DOHH2 (cell line): ENCODE data around the gene NELFCD.

Experiments
- EZH2phosphoT487 ChIP-seq: fragments of 200-600 bp; sonication (generic); IDR thresholded peaks from 2 replicates; pipeline ENCODE4 v1.6.1; 2017; ENCODE audit warnings: borderline replicate concordance, mild to moderate bottlenecking, antibody characterized with exemption, low read length, moderate library complexity, mixed read lengths
- TF ChIP-seq, protein P1 (sequence below): fragments of 200-600 bp; sonication (generic); IDR thresholded peaks from one replicate; pipeline ENCODE4 v1.5.1; 2014; ENCODE audit warnings: antibody characterized with exemption, mild to moderate bottlenecking, low read depth, low read length; ENCODE audit not compliant: poor library complexity, severe bottlenecking

DNA sequence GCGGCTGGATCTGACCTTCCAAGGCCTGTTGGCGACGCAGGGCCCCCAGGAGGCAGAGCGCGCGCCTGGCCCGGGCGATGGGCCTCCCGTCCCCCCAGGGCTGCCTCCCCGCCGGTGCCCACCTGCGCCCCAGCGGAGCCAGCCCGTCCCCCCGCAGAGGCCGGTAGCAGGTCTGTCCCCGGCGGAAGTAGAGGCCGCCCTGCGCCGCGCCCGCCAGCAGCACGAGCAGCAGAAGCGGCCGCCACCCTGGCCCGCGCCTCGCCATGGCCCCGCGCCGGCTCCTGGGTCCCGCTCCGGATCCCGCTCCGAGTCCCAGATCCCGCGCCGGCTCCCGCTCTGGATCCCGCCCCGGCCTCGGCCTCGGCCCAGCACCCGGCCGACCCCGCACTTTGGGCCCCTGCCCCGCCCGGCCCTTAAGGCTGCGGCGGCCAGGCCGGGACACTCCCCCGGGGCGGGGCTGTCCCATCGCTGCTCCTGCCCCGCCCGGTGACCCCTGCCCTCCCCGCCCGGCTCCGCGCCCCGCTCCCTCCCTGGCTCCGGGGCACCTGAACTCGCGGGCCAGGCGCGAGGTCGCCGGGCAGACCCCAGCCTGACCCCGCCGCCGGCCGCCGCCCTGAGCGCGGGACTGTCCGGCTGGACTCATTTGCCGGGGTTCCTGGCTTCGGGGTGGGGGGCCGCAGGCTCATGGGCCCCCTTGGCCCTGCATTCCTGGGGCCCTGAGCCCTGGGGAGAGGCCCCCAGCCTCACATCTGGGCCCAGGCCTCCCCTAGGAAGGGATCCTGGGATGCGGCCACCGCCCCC is 26.0 kb downstream of the NELFCD start, which contains the start of gene CTSZ:
- TF ChIP-seq, protein P1, sequence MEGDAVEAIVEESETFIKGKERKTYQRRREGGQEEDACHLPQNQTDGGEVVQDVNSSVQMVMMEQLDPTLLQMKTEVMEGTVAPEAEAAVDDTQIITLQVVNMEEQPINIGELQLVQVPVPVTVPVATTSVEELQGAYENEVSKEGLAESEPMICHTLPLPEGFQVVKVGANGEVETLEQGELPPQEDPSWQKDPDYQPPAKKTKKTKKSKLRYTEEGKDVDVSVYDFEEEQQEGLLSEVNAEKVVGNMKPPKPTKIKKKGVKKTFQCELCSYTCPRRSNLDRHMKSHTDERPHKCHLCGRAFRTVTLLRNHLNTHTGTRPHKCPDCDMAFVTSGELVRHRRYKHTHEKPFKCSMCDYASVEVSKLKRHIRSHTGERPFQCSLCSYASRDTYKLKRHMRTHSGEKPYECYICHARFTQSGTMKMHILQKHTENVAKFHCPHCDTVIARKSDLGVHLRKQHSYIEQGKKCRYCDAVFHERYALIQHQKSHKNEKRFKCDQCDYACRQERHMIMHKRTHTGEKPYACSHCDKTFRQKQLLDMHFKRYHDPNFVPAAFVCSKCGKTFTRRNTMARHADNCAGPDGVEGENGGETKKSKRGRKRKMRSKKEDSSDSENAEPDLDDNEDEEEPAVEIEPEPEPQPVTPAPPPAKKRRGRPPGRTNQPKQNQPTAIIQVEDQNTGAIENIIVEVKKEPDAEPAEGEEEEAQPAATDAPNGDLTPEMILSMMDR: no peak
- TF ChIP-seq EZH2phosphoT487: no peak
